Stimulated activated CD4-positive, alpha-beta T cell treated with anti-CD3 and anti-CD28 coated beads, TNF-alpha, amount 100 ng/mL, for 4 hours (primary cell): ENCODE results near the gene PSORS1C2.

Source experiments
- DNase-seq, 3 experiments: peaks; one replicate each; pipeline ENCODE4 v3.0.0-alpha.2; 2020; ENCODE audit warnings: low read depth in 3 of 3

Gene PSORS1C2

DNA sequence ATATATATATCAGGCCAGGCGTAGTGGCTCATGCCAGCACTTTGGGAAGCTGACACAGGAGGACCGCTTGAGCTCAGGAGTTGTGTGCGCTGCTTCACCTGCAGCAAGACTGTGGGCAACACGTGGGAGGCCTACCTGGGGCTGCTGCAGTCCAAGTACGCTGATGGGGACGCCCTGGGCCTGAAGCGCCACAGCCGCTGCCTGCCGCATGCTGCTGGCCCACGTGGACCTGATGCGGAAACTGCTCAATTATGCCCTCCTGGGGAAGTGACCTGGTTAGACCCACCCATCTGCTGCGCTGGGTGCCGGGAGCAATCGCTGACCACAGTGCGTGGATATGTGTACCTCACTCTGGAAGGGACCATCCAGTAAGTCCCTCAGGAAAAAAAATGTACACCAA is 1.8 kb upstream of the PSORS1C2 start:
- no peak for DNase-seq

DNA sequence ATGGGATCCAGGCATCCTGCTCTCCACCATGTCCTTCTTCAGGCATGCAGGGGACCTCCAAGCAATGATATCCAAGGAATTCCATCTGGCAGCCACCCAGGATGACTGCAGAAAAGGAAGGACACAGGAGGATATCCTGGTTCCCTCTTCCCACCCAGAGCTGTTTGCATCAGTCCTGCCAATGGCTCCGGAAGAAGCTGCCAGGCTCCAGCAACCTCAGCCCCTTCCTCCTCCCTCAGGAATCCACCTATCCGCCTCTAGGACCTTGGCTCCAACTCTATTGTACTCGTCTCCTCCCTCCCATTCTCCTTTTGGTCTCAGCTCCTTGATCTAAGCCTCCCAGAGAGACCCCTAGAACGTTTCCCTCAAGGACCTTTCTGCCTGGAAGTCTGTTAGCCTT is 733 bp upstream of the PSORS1C2 start:
- no peak for DNase-seq

DNA sequence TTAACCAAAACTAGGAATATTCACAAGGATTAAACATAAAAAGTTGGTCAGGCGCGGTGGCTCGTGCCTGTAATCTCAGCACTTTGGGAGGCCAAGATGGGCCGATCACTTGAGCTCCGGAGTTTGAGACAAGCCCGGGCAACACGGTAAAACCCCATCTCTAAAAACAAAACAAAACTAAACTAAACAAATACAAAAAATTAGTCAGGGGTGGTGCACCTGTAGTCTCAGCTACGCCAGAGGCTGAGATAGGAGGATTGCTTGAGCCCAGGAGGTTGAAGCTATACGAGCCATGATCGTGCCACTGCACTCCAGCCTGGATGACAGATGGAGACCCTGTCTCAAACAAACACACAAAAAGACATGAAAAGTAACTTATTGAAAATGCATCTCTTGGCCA is 3.2 kb downstream of the PSORS1C2 start:
- no peak for DNase-seq

DNA sequence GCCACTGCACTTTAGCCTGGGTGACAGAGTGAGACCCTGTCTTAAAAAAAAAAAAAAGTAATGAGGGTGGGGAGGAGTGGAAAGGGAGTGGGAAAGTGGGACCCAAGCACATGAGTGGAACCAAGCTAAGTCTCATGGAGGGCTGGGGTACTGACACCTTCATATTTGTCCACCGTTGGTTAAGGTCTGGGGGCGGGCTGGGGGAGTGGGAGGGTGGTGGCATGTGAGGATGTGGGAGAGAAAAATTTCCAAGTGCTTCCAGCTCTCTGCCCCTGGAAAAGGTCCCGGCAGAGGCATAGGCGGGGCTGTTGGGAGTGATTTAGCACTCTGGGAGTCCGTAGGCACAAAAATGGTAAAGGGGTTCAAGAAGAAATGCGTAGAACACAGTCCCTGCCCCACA is 6.1 kb downstream of the PSORS1C2 start:
- no peak for DNase-seq

DNA sequence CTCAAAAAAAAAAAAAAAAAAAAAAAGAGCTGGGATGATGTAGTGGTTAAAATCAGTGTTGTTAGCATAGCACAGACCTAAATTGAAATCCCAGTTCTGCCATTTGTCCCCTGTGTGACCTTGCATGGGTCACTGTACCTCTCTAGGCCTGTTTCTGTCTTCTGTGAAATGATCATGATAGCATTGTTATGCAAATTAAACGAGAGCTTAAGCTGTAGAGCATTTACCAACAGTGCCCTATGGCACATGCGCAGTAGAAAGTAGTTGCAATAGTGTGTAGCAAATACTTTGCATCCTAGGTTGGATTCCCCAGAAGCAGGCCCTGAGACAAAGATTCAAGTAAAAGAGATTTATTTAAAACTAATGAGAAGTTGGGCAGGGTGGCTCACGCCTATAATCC is 7.3 kb downstream of the PSORS1C2 start:
- no peak for DNase-seq

DNA sequence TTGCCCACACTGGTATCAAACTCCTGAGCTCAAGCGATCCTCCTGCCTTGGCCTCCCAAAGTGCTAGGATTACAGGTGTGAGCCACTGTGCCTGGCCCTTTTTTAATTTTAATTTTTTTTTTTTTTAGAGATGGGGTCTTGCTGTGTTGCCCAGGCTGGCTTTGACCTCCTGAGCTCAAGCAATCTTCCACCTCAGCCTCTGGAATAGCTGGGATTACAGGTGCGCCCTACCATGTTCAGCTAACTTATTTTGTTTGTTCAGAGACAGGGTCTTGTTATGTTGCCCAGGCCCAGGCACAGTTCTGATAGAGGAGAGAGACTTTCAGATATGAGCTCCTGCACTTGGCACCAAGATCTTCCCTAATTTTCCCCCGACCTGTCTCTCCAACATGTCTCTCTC is 8.1 kb downstream of the PSORS1C2 start:
- no peak for DNase-seq

DNA sequence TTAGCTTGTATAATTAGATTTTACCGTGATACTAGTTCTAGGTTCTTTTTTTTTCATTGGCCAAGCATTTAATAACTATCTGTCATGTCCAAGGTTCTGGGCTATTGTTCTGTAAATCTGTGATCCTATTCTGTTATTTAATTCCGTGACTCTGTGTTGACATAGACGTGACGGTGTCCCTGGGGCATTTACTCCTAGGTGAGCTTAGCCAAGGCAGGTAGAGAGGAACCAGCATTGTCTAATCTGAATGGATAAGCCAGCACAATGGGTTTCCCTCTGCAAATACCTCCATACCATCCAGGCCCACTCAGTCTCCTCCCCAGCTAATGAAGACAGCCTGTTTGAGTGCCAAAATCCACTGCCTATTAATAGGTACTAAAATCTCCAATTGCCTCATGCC is 9.7 kb downstream of the PSORS1C2 start:
- no peak for DNase-seq

DNA sequence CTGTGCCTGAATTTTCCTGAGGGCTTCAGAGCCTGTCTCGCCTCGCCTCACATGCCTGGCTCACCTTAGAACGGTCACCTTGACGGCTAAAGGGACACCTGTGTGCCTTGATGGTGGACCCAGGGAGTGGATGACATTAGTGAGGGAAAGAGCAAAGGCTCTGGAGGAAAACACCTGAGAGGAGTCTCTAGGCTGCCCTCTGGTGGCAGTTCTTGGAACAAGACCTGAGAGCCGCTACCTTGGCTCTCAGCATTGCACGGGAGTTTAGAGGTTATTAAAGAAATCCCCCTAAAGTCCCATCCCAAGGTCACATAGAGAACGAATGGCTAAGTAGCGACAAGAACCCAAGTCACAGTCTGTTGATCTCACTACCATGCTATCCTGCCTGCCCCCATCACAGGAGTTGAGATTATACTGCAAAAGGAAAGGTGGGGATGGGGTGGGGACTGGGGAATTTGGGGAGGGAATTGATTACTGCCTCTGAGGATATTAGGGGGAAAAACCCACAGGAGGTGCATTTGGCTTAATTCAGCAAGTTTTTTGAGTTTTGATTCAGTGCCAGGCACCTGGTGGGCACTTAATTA is 10.7 kb downstream of the PSORS1C2 start:
- peak; percentile 41 to 61 (median 49) for DNase-seq

DNA sequence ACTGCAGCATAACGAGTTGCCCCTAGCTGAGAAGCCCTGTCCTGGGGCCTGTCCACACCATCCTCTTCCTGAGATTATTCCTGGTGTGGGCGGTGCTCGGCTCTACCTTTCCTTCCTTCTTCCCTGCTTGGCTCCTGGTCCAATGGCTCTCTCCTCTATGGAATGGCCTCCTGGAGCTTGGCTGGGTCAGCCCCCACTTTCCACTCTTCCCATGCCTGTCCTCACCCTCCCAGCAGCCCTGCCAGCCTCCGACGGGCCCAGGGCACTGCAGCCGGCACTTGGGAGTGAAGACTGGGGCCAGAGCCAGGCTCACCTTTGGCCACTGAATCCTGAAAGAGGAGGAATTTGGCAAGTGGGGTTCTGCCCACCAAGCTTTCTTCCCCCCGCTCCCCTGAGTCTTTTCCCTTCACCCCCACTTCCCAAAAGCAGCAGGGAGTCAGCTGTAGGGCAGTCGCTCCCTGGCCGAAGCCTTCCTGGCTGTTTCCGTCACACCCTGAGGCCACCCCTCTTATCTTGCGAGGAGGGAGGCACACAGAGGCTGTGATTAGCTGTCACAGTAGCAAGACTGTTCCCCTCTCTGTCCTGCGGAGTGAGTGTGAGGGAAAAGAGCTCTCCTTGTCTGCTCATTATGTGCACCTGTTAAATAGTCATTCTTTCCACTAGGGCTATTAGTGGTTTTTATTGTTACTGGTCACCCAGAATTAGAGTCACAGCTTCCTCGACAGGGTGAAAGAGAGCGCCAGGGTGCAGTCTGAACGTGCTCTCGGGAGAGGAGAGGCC is 12.3 kb downstream of the PSORS1C2 start:
- DNase-seq: no peak

DNA sequence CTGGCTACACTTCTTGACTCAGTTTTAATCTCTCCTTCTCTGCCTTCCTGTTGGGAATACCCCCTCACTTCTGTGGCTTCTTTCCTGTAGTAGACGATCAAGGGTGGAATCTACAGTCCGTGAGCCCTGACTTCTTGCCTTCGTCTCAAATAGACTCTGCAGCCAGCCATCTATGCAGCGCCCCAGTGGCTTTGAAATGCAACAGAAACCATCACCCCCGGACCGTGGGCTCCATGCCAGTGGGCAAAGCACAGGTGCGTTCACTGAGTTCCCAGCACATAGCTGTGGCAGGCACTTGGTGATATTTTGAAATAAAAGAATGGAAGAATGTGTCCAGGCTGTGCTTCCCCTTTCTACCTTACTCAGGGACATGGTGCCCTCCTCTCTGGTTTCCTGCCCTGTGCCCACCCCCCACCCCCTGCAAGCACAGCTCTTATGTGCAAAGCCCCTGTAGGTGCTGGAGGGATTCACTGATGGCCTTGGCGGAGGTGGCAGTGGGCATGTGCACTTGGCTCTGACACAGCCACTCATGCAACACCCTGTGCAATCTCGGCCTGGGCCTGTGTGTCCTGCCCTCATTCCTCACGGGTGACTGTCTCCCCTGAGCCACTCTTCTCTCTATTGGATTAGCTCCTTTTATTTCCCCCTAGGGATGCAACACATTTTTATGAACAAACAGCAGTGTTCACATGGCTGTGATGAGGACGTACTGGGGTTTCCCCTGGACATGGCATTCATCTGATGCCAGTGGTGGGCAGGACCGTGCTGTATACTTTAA is 13.1 kb downstream of the PSORS1C2 start:
- no peak for DNase-seq

DNA sequence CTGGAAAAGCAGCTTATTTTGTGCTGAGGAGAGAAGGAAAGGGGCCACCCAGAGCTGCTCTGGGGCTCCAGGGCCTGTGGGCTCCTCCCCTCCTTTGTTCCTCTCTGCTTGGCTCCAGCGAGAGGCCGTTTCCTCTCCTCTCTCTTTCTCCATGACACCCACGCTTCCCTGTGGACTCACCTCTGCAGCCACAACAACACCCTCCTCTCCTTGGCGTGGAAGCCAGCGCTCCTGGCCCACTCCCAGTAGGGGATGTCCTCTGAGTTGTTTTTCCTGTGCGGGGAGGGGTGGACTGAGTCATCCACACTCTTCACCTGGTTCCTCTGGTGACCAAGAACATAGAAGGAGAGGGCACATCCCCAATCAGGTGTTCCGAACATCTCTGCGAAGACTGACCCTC is 13.7 kb downstream of the PSORS1C2 start:
- no peak for DNase-seq

DNA sequence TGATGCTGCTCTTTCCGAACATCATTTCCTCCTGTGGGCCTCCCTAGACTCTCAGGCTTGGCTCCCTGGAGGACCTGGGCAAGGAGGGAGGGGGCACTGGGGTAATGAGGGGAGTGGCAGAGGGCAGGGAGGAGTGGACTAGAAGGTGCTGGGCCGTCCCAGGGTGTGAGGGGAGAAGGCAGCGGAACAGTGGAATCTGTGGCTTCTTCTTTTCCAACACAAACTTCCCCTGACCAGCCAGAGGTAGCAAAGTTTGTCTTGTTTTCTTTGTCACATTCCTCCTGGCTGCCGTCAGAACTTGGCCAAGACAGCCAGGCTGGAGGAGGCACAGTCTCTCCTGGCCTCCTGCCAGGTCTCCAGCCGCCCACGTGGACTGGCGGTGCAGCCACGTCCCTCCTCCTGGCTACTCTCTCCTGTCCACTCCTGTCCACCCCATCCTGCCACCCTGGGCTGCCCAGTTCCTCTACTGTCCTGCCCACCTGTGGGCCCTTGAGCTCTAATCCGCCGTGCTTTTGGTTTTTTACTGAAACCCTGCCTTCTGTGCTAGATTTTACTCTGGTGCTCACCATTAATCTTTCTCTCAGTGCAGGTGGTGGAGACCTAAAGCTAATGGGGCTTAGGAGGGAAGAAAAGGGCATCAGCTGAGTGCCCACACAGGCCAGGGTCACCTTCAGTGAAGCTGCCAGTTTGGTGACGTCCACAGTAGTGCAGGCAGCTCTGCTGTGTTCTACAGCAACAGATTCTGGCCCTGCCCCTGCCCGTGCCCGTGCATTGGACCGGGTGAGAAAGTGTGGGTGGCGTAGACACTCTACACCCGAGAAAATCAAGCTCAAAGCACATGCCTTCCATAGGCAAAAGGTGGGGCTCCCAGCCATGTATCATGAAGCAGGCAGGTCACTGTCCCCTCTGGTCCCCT is 15.8 kb downstream of the PSORS1C2 start:
- DNase-seq: no peak

DNA sequence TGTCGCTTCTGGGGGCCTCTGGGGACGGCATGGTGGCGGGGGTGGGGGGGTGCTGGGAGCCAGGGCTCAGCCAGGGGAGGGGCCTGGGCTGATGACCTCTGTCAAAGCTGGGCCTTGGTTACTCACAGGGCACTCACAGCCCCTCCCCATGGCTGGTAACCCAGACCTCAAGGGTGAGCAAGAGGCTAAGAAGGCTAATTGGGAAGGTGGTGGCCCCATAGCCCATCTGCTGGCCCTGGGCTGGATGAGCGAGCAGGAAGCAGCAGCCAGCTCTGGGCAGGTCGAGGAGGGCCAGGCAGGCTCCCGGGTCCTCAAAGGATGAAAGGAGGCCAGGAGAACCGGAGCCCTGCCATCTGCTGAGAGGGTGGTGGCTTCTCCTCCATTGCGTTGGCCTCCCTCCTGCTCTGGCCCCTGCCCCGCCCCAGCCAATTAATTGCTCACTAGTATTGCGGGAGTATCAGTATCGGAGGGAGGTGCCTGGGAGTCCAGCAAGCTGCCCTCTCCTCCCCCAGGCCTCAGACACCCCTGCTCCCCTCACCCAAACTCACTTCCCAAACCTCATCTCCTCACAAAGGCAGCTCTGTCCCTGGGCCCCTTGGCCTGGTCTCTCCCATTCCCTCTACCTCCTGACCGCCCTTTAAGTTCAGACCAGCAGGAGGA is 17.6 kb downstream of the PSORS1C2 start:
- DNase-seq: no peak

DNA sequence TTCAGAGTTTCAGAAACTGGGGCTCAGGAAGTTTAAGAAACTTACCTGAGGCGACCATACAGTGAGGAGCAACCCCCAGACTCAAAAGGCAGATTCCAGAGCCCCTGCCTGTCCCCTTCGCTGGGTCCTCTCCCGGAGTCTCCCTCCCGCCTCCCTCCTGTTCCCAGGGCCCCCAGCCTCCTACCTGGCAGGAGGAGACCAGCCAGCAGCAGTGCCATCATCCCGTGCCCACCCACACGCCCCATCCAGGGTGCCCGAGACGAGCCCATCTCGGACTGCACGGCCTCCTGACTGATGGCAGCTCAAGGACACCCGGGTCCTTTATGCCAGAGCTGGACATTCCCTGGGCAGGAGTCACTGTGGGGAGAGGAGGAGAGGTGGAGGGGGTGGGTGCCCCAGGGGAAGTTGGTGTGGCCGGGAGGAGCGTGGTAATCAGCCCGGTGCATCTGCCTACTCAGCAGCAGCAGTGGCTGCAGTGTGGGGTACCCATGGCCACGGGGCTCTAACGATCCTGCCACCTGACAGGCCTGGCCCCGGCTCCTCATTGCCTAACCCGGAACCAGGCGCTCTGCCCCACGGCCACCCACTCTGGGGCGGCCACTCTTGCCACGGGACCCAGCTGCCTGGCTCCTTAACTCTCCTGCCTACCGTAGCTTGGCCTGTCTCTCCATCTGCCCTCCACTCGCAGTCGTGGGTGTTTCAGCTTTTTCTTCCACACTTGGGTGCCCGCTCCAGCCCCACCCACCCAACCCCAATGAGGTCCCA is 18.5 kb downstream of the PSORS1C2 start, which contains the start of gene CDSN:
CDSN (minus strand) TSS at position 296 of the 765 bp plus-strand sequence; CDS start at position 269, 27 bp downstream.
- DNase-seq: no peak

DNA sequence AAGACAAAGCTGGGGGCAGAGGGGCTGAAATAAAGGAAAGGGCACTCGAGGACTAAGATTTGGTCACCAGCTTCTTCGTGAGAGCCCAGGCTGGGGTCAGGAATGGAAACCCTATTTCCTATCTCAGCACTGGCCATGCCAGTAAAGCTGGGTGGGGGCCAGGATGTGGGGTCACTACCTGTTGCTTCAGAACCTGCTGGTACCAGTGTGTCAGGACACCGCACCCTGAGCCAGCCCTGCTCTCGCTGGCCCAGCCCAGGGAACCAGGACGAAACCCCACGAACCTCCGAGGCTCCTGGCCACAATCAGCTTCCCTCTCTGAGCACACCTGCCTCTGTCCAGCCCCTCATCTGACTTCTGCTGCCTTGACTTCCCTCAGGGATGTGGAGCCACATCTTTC is 20.7 kb downstream of the PSORS1C2 start:
- no peak for DNase-seq

DNA sequence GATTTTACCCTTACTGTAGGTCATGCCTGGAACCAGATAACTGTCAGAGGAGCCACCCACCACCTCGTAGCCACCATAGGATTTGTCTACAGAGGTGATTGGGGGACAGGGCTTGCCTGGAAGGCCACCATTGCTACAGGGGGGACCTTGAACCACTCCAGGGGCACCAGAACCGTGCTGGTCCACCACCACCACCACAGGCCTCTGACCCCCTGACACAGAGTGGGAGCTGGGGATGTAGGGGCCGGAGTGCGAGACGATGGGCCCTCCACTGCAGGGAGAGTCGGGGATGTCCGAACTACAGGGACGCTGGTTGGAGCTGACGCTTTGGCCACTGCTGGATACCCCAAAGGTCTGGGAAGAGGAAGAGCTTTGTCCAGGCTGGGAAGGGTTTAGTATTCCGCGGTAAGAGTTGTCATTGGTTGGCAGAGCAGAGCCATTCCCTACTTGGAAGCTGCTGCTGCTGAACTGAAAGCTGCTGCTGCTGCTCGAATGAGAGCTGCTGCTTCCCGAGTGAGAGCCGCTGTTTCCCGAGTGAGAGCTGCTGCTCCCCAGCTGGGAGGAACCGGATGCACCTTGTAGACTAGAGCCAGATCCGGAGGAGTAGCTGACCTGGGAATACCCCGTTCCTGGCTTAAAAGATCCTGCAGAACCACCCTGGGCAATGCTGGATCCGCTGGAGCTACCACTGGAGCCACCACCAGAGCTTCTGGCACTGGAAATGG is 22.0 kb downstream of the PSORS1C2 start:
- DNase-seq: no peak

DNA sequence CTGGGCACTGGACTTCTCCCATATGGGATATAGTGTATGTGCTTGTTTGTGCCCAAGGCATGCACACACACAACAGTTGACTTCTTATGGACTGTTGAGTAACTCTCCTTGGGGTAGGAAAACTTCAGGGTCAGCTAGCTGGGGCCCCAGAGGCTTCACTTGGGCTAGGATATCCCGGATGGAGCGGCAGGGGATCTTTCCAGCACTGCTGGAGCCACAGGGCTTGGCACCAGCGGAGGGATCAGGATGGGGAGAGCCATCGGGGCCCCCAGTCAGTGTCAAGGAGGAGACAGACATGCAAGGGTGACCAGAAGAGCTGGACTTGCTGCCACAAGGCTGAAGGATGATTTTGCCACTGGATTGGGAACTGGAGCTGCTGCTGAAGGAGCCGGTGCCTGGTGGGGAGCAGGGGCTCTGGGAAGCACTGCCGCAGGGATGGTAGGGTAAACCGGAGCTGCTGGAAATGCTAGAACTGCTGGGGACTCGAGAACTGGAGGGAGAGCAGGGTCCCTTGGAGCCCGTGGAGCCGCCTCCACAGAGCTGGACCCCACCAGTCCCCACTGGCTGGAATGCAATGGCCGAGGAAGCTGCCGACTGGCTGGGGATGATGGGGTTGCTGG is 22.8 kb downstream of the PSORS1C2 start:
- no peak for DNase-seq

DNA sequence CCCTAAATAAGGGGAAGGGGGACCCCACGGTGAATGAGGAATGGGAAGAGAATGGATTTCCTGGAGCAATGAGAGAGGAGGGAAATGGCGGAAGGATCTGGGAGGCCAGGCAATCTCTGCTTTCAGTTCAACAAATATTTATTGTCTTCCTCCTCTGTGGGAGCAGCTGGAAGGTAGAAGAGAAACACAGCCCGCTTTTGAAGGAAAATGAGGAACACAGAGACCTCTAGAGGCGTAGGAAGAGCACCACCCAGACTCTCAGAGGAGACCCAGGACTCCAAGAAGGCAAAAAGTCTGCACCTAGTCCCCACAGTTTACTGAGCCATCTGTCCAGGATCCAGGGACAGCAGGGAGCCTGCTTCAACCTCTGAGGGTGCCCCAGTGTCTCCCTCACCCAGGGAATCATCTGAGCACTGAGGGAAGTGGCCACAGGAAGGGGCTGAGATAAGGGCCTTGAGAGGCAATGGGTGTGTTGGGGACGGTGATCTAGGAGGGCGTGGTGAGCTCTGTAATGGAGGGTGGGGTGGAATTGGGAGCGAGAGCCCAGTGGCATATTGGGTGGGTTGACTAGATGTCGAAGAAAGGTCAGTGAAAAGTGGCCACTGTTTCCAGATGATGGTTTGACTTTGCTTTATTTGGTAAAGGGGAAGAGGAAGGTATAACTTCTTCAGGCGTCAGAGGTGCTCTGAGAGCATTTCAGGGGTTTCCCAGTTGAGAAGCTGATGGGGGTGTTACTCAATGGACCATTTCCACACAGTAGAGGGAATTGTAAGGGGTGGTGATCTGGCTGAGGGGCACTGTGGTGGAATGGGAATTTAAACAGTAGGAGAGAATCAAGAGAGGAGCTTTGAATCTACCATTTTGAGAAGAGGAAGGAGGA is 23.7 kb downstream of the PSORS1C2 start:
- no peak for DNase-seq
